ENCODE data around the gene LAMB2.

DNA sequence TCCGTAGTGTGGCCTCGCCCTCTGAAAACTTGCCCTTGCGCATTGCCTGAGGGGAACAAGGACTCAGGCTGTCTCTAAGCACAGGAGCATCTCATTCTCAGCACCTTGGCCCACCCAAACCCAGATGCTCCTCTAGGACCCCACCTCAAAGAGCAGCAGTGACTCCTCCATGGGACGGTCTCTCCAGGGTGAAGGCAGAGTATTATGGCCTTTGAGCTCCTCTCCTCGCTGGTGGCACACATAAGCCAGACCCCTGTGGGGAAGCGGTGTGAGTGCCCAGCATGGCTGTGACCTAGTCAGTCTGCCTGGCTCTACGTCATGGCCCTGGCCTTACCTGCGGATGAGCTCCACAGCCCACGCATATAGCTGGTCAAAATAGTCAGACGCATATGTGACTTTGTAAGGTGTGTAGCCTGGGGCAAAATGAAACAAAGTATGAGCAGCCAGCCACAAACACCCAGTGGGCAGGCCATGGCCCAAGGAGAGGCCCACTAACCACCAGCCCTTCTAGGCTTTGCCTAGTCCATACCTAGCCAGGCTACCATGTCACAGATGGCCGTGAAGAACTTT is 32.7 kb downstream of the LAMB2 start:
- TF ChIP-seq, protein P1, sequence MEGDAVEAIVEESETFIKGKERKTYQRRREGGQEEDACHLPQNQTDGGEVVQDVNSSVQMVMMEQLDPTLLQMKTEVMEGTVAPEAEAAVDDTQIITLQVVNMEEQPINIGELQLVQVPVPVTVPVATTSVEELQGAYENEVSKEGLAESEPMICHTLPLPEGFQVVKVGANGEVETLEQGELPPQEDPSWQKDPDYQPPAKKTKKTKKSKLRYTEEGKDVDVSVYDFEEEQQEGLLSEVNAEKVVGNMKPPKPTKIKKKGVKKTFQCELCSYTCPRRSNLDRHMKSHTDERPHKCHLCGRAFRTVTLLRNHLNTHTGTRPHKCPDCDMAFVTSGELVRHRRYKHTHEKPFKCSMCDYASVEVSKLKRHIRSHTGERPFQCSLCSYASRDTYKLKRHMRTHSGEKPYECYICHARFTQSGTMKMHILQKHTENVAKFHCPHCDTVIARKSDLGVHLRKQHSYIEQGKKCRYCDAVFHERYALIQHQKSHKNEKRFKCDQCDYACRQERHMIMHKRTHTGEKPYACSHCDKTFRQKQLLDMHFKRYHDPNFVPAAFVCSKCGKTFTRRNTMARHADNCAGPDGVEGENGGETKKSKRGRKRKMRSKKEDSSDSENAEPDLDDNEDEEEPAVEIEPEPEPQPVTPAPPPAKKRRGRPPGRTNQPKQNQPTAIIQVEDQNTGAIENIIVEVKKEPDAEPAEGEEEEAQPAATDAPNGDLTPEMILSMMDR (IDR thresholded peaks at IDR 0.05): no peak
- TF ChIP-seq POLR2A (IDR thresholded peaks at IDR 0.05) (no peak), POLR2AphosphoS5 (IDR thresholded peaks at IDR 0.05) (no peak)
